ENCODE measurements around the gene PRDM2.

Gene PRDM2

DNA sequence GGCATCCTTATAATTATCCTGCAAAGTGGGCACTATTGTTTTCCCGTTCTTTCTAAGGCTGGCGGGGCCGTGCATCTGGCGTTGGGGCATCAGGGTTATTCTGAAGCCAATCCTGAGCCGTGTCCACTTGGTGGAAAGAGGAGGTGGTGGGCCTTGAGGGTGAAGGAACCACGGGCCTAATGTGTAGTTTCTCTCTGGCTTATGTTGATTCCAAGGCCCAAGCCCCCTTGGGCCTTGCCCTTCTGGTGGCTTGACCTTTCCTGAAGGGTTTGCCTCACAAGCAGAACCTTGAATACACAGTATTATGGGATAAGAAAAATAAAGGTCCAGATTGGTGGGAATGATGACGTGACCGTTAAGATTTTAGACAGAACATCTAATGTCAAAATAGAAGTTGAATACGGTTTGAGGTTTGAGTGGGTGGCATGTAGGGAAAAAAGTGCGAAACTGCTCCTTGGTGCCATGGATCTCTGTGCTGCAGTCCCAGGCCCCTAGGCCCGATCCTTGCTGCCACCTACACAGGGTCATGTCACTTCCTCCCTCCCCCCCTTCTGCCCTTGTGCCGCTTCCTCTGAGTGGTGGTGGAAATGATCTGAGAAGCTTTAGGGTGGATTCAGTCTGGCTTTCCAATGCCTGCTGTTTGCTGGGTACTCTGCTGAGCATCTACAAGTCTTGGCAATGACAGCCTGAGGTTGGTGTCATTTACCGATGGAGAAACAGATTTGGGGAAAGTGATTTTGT, 90.5 kb downstream of the PRDM2 start:
- DNase-seq (ENCODE audit: low spot score): no peak
- TF ChIP-seq, protein P1, sequence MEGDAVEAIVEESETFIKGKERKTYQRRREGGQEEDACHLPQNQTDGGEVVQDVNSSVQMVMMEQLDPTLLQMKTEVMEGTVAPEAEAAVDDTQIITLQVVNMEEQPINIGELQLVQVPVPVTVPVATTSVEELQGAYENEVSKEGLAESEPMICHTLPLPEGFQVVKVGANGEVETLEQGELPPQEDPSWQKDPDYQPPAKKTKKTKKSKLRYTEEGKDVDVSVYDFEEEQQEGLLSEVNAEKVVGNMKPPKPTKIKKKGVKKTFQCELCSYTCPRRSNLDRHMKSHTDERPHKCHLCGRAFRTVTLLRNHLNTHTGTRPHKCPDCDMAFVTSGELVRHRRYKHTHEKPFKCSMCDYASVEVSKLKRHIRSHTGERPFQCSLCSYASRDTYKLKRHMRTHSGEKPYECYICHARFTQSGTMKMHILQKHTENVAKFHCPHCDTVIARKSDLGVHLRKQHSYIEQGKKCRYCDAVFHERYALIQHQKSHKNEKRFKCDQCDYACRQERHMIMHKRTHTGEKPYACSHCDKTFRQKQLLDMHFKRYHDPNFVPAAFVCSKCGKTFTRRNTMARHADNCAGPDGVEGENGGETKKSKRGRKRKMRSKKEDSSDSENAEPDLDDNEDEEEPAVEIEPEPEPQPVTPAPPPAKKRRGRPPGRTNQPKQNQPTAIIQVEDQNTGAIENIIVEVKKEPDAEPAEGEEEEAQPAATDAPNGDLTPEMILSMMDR (IDR thresholded peaks at IDR 0.05; ENCODE audit: borderline replicate concordance, control extremely low read depth, extremely low read depth, insufficient read depth, missing control alignments): no peak
- in situ Hi-C loops (cut with MboI; ENCODE audit: low sequenced_read_pairs, unreplicated experiment): no loop called here

DNA sequence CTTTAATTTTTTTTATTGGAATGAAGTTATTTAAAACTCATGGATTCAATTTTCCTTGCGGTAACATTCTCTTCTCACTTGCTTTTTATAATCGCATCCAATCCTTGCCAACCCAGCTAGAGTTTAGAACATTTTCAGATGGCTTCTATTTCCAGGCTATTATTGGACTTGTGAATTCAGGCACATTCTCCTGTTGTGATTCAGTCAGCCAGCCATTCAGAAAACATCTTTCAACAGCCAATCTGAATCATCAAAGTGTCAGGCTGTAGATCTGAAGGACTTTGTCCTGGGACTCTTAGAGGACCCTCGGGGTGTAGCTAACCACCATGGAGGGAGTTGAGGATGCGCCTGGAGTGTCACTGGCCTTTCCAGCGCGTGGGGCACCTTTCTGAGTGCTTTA, 92.4 kb downstream of the PRDM2 start:
- TF ChIP-seq, protein P1 (IDR thresholded peaks at IDR 0.05; ENCODE audit: borderline replicate concordance, control extremely low read depth, extremely low read depth, insufficient read depth, missing control alignments): no peak
- in situ Hi-C loops (cut with MboI; ENCODE audit: low sequenced_read_pairs, unreplicated experiment): no loop called here
- no peak for DNase-seq (ENCODE audit: low spot score)

DNA sequence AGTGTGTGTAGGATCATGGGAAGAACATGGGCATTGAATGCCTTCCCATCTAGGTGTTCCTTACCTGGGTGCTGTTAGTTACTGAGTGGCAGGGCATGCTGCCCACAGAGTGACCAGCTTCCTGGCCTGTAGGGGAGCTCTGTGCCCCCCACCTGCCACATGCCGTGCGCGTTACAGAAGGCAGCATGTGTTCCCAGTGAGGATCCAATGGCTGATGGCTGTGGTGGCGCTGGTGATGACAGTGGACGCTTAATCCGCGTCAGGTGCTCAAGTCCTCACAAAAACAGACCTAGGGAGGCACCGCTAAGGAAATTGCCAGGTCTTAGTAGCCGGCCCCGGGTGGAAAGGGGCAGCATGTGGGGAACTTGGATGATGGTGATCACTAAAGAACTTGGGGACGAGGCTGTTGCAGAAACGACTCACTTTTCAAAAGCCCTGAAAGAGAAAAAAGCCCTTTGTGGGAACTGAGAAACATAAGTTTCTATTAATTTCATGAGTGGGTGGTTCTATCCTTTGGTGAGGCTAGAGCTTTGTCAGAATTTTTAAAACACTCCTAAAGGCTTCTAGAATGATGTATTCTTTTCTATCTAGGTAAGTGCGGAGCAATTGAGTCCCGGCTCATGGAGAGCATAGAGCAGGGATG, 93.2 kb downstream of the PRDM2 start:
- in situ Hi-C loops (cut with MboI; ENCODE audit: low sequenced_read_pairs, unreplicated experiment): no loop called here
- peak; percentile 60 for DNase-seq (ENCODE audit: low spot score)
- TF ChIP-seq, protein P1 (IDR thresholded peaks at IDR 0.05; ENCODE audit: borderline replicate concordance, control extremely low read depth, extremely low read depth, insufficient read depth, missing control alignments): no peak

DNA sequence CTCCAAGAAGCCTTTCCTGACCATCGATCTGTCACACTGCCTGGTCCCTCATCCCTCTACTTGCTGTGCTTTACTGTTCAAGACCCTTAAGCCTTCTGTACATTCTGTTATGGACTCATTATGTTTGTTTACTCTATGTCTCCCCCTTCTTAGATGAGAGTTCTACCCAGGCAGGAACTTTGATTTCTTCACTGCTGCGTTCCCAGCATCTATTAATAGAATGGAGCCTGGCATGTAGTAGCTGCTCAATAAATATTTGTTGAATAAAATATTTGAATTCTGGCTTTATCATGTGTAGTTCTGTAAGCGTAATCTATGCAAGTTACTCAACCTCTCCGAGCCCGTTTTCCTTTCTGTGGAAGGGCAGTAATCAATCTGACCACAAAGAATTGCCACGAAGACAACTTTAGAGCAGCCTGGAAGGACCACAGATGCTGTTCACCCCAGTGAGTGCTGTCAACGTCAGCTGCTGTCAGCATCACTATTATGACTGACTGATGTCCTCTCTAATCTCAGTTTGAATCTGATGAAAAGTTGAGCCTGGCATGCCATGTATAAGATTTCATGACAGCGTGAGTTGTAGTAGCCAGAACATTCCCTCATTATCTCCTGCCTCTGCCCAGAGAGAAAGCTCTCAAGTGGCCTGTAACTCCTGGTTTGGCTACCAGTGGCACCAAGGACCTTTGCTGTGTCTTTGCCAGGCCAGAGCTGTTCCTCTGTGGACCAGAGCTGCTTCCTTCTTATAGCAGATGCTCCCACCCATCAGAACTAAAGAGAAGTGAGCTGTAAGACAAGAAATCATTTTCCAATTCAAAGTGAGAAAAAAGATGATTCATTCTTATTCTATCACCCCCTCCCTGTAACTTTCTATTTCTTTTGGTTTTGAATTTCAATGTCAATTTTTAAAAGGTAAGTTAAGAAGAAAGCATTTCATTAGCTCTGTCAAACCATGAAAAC, 94.5 kb downstream of the PRDM2 start:
- in situ Hi-C loops (cut with MboI; ENCODE audit: low sequenced_read_pairs, unreplicated experiment): no loop called here
- no peak for DNase-seq (ENCODE audit: low spot score)
- TF ChIP-seq, protein P1 (IDR thresholded peaks at IDR 0.05; ENCODE audit: borderline replicate concordance, control extremely low read depth, extremely low read depth, insufficient read depth, missing control alignments): no peak

DNA sequence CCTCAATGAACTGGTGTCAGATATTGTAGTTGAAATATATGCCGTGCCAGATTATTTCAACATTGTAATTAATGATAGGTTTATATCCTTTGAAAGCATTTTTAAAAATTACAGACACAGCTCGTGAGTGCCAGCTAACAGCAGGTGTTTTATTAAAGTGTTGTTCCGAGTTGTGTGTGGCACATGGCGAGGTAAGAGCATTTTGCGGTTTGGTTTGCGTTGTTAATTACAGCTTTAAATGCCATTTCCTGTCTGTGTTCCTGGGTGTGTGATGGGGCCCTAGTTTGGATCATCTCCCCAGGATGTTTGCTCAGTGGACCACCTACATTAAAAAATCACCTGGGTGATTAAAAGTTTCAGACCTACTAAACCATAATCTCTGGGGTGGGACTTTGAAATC, 97.4 kb downstream of the PRDM2 start:
- DNase-seq (ENCODE audit: low spot score): no peak
- in situ Hi-C loops (cut with MboI; ENCODE audit: low sequenced_read_pairs, unreplicated experiment): no loop called here
- TF ChIP-seq, protein P1 (IDR thresholded peaks at IDR 0.05; ENCODE audit: borderline replicate concordance, control extremely low read depth, extremely low read depth, insufficient read depth, missing control alignments): no peak

DNA sequence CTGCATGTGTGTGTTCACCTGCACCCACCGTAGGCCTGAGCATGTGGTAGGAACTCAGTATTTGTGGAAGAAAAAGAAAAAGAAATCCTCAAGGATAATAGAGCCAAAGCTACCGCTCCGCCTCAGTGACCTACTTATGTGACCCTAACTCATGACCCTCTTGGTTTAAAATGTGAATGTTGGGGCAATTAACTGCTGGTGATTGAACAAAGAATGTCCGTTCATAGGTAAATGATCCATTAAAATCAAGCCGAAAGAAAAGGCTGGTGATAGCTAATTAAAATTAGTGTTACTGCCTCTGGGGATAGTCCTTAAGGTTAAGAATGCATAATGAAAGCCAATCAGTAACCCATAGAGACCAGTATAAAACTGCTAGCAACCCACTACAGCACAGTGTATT, 98.1 kb downstream of the PRDM2 start:
- TF ChIP-seq, protein P1 (IDR thresholded peaks at IDR 0.05; ENCODE audit: borderline replicate concordance, control extremely low read depth, extremely low read depth, insufficient read depth, missing control alignments): no peak
- DNase-seq (ENCODE audit: low spot score): no peak
- in situ Hi-C loops (cut with MboI; ENCODE audit: low sequenced_read_pairs, unreplicated experiment): no loop called here

Measured in GM13976 (cell line).